CD4-positive, alpha-beta T cell treated with Interferon alpha-2 for 1 hour (primary cell): ENCODE results near the gene MTNR1A.

Experiments
- DNase-seq, 2 donors: peaks; one replicate each; pipeline ENCODE4 v3.0.0-alpha.2; 2020 to 2022

Gene MTNR1A

GRCh38 chr4:186486172-186486571 lies 69.2 kb downstream of the MTNR1A start:
- no peak for DNase-seq

- DNase-seq: no peak
These were observed 69.8 kb downstream of the MTNR1A start for GRCh38 chr4:186485561-186486062.

- no peak for DNase-seq
These were observed 70.2 kb downstream of the MTNR1A start for GRCh38 chr4:186485150-186485549.

GRCh38 chr4:186483656-186484055 lies 71.7 kb downstream of the MTNR1A start:
- no peak for DNase-seq
